HG03565 (cell line): ENCODE results near the gene OTX1.
A peak's percentile ranks its signal among the peaks of the same experiment; 100 is the strongest.
"Not testable (repeated sequence)": the region's sequence is repeated elsewhere in the genome, so short reads cannot be mapped to it uniquely, and the experiment has no call there.

Experiments used
- ATAC-seq: cut with Tn5 transposase; IDR thresholded peaks from one replicate; pipeline ENCODE4 v1.9.1; 2021; ENCODE audit warnings: mild to moderate bottlenecking, moderate library complexity; ENCODE audit not compliant: unreplicated experiment

The OTX1 gene

GRCh38 chr2:63050334-63051041 is at the start of gene OTX1:
OTX1 (plus strand) TSS chr2:63050830; CDS start chr2:63052991, 2,161 bp downstream.
- peak; percentile 80 for ATAC-seq

GRCh38 chr2:63001576-63001975 is 49.1 kb upstream of the OTX1 start:
- ATAC-seq = no peak

GRCh38 chr2:63003351-63003750 is 47.3 kb upstream of the OTX1 start:
- ATAC-seq = no peak

GRCh38 chr2:63007813-63008458 is 42.7 kb upstream of the OTX1 start:
- no peak for ATAC-seq

GRCh38 chr2:63008838-63009237 is 41.8 kb upstream of the OTX1 start:
- no peak for ATAC-seq

- no peak for ATAC-seq
Measured at GRCh38 chr2:63009490-63009889, 41.1 kb upstream of the OTX1 start.

- no peak for ATAC-seq
Measured at GRCh38 chr2:63012541-63012940, 38.1 kb upstream of the OTX1 start.

- no peak for ATAC-seq
Measured at GRCh38 chr2:63013438-63013837, 37.2 kb upstream of the OTX1 start.

GRCh38 chr2:63015389-63015788 is 35.2 kb upstream of the OTX1 start:
- ATAC-seq = no peak

- ATAC-seq = no peak
Measured at GRCh38 chr2:63018439-63018838, 32.2 kb upstream of the OTX1 start.

- ATAC-seq = not testable (repeated sequence)
Measured at GRCh38 chr2:63019686-63020085, 30.9 kb upstream of the OTX1 start.

- no peak for ATAC-seq
Measured at GRCh38 chr2:63023444-63023843, 27.2 kb upstream of the OTX1 start.

GRCh38 chr2:63027220-63027619 is 23.4 kb upstream of the OTX1 start:
- ATAC-seq = no peak

GRCh38 chr2:63029058-63029457 is 21.6 kb upstream of the OTX1 start:
- no peak for ATAC-seq

GRCh38 chr2:63034526-63034925 is 16.1 kb upstream of the OTX1 start:
- no peak for ATAC-seq

GRCh38 chr2:63035169-63035568 is 15.5 kb upstream of the OTX1 start:
- no peak for ATAC-seq

GRCh38 chr2:63035660-63036059 is 15.0 kb upstream of the OTX1 start:
- ATAC-seq = no peak

- no peak for ATAC-seq
Measured at GRCh38 chr2:63038034-63038433, 12.6 kb upstream of the OTX1 start.

GRCh38 chr2:63040586-63040985 is 10.0 kb upstream of the OTX1 start:
- ATAC-seq = no peak

- ATAC-seq = no peak
Measured at GRCh38 chr2:63041592-63041991, 9.0 kb upstream of the OTX1 start.

- no peak for ATAC-seq
Measured at GRCh38 chr2:63044362-63045327, 6.0 kb upstream of the OTX1 start.
